GM19043 (cell line): ENCODE measurements around the gene KY.

Experiments
- ATAC-seq: cut with Tn5 transposase; IDR thresholded peaks from one replicate; pipeline ENCODE4 v1.9.1; 2021; ENCODE audit warnings: low read depth; ENCODE audit not compliant: unreplicated experiment

Gene KY

DNA sequence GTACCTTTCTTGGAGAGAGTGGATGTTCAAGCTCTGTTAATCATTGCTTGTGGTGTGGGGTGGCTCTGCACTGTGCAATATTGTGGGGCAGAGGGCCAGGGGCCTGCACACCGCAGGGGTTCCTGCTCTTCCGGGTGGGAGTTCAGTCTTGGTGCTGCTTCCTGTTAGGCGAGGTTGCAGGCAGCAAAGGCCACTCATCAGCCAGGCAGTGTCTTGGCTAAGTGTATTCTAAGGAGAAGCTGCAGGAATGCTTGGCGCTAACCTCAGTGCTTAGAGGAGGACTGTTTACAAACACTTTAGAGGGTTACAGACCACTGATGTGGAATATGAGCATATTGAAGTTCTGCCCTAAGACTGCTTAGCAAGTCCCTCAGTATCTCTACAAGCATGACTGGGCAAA lies 83.2 kb downstream of the KY start:
- ATAC-seq = no peak

GRCh38 chr3:134564991-134565390 lies 85.8 kb downstream of the KY start:
- ATAC-seq = no peak

- ATAC-seq = no peak
These were observed 87.2 kb downstream of the KY start for GRCh38 chr3:134563601-134564000.

GRCh38 chr3:134562055-134562454 lies 88.8 kb downstream of the KY start:
- no peak for ATAC-seq

- no peak for ATAC-seq
These were observed 91.2 kb downstream of the KY start for GRCh38 chr3:134559591-134559990.
